AG09309 (cell line): ENCODE results near the gene MATN1.

Source experiments
- DNase-seq: peaks from one replicate; pipeline ENCODE4 v3.0.0-alpha.2; 2010; ENCODE audit warnings: low read depth
- H3K4me3 ChIP-seq: 2 replicates; pipeline ENCODE4 v1.5.1; 2011; ENCODE audit warnings: mild to moderate bottlenecking, low read depth, low read length, moderate library complexity; ENCODE audit not compliant: control insufficient read depth
- CTCF ChIP-seq: IDR thresholded peaks from 2 replicates; pipeline ENCODE4 v1.5.1; 2011; ENCODE audit warnings: mild to moderate bottlenecking, low read depth, low read length, inconsistent platforms; ENCODE audit not compliant: insufficient read depth, control insufficient read depth; ENCODE audit errors: missing control alignments

Gene MATN1

GRCh38 chr1:30741239-30741894, 18.0 kb upstream of the MATN1 start:
- H3K4me3 ChIP-seq: no peak overlapping the region
- no peak for TF ChIP-seq CTCF
- DNase-seq: no peak

DNA sequence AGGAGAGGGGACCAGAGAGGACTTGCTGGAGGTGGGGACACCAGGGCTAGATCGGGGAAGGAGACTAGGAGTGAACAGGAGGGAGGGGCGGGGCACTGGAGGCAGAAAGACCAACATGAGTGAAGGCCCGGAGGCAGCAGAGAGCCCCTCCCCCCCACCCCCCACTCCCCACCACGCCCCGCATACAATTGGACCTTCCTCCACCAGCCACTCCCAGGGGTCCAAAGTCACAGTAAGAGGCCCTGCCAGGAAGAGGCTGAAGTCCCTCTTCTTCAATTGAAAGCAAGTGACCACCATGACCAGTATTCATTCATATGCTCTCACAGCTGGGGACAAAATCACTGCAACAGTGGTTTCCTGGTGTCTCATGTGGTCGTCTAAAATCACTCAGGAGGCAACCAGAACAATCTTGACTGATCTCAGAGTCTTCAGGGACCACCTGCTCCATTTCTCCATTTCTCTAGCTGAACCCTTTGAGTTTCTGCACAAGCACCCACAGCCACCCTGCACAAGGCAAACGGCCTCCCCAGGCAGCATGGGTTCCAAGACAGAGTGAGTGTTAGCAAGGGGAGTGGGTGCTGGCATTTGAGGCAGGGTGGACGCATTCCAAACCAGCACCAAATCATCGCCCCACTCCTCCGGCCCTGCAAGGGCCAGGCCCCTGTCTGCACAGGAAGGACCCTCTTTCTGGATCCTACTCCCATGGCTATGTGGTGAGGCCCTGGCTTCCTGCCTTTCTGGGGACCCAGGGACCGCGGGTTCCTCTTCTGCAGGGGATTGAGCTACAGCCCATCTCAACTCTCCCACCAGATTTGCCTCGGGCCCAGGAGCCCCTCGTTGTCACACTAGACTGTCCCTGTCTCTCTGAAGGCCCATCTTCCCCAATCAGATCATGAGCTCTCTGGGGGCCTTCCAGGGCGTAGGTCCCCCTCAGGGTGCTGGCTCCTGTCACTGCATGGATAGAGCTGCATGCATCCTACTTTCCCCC, 17.2 kb upstream of the MATN1 start:
- TF ChIP-seq CTCF: no peak
- no peak for DNase-seq
- H3K4me3 ChIP-seq: no peak overlapping the region

- no peak for TF ChIP-seq CTCF
- no peak for DNase-seq
- no peak overlapping the region for H3K4me3 ChIP-seq
Measured at GRCh38 chr1:30739601-30740000, 16.2 kb upstream of the MATN1 start.

- no peak for TF ChIP-seq CTCF
- DNase-seq: no peak
- H3K4me3 ChIP-seq: no peak overlapping the region
Measured at GRCh38 chr1:30738715-30739559, 15.6 kb upstream of the MATN1 start.

DNA sequence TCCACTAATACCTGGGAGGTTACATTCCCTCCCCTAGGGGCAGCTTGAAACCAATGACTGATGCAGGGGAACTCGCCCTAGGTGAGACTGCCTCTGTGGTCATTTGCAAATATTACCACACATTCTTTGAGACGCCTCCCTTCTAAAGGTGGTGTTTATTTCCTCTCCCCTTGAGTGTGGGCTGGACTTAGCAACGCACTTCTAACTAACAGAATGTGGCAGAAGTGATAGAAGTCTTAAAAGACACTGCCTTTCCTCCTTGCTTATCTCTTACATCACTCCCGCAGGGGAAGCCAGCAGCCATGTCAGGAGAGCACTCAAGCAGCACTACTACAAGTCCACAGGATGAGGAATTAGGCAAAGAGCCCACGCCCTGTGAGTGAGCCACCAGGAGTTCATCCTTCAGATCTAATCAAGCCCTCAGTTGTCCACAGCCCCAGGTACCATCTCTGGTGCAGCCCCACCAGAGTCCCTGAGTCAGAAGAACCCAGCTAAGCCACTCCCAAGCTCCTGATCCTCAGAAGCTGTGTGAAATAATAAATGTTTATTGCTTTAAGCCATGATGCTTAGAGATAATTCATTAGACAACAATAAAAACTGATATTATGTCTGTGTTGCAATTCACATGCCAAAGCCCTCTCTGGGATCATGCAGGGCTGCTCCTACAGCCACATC, 14.8 kb upstream of the MATN1 start:
- no peak for TF ChIP-seq CTCF
- no peak for DNase-seq
- no peak overlapping the region for H3K4me3 ChIP-seq

- no peak for TF ChIP-seq CTCF
- DNase-seq: no peak
- H3K4me3 ChIP-seq: no peak overlapping the region
Measured at GRCh38 chr1:30737357-30738039, 14.1 kb upstream of the MATN1 start.
